DMS 273 treated with DMSO at 0.1 percent for 48 hours (cell line): ENCODE results near the gene PIBF1.
"Not testable (repeated sequence)": the region's sequence is repeated elsewhere in the genome, so short reads cannot be mapped to it uniquely, and the experiment has no call there.

ENCODE experiments used
- DNase-seq: peaks from one replicate; lab custom pipeline; 2025; lab: John Stamatoyannopoulos, UW

PIBF1 gene

GRCh38 chr13:72820898-72821279 is 39.0 kb downstream of the PIBF1 start:
- DNase-seq = no peak

- DNase-seq = no peak
Observed at GRCh38 chr13:72823081-72823480, 41.1 kb downstream of the PIBF1 start.

GRCh38 chr13:72823724-72824123 is 41.8 kb downstream of the PIBF1 start:
- no peak for DNase-seq

GRCh38 chr13:72834601-72835000 is 52.7 kb downstream of the PIBF1 start:
- no peak for DNase-seq

- no peak for DNase-seq
Observed at GRCh38 chr13:72839831-72840426, 58.0 kb downstream of the PIBF1 start.

GRCh38 chr13:72842991-72843390 is 61.1 kb downstream of the PIBF1 start:
- no peak for DNase-seq

- not testable (repeated sequence) for DNase-seq
Observed at GRCh38 chr13:72845148-72845547, 63.2 kb downstream of the PIBF1 start.

GRCh38 chr13:72849571-72849970 is 67.6 kb downstream of the PIBF1 start:
- DNase-seq = no peak

- no peak for DNase-seq
Observed at GRCh38 chr13:72850959-72851677, 69.2 kb downstream of the PIBF1 start.

- DNase-seq = no peak
Observed at GRCh38 chr13:72851678-72852014, 69.7 kb downstream of the PIBF1 start.

- no peak for DNase-seq
Observed at GRCh38 chr13:72852207-72852606, 70.3 kb downstream of the PIBF1 start.

GRCh38 chr13:72853000-72853399 is 71.1 kb downstream of the PIBF1 start:
- DNase-seq = no peak

GRCh38 chr13:72864142-72865011 is 82.4 kb downstream of the PIBF1 start:
- DNase-seq = no peak

- no peak for DNase-seq
Observed at GRCh38 chr13:72868229-72868628, 86.3 kb downstream of the PIBF1 start.

- DNase-seq = no peak
Observed at GRCh38 chr13:72875233-72875632, 93.3 kb downstream of the PIBF1 start.

GRCh38 chr13:72884101-72884500 is 102.2 kb downstream of the PIBF1 start:
- DNase-seq = no peak

GRCh38 chr13:72886272-72887067 is 104.5 kb downstream of the PIBF1 start:
- no peak for DNase-seq

GRCh38 chr13:72889495-72889894 is 107.6 kb downstream of the PIBF1 start:
- no peak for DNase-seq

- no peak for DNase-seq
Observed at GRCh38 chr13:72890546-72890945, 108.6 kb downstream of the PIBF1 start.

GRCh38 chr13:72891423-72891822 is 109.5 kb downstream of the PIBF1 start:
- no peak for DNase-seq

- DNase-seq = no peak
Observed at GRCh38 chr13:72896869-72897268, 114.9 kb downstream of the PIBF1 start.

GRCh38 chr13:72901546-72901945 is 119.6 kb downstream of the PIBF1 start:
- DNase-seq = not testable (repeated sequence)
